ENCODE data around the gene PCAT6.

GRCh38 chr1:202837746-202838262 is 27.1 kb downstream of the PCAT6 start:
- TF ChIP-seq CTCF (IDR thresholded peaks at IDR 0.05; ENCODE audit: insufficient read depth, low read length) (no peak), GABPA (IDR thresholded peaks at IDR 0.05; ENCODE audit: low read depth) (no peak), POLR2AphosphoS5 (IDR thresholded peaks at IDR 0.05; ENCODE audit: low read depth) (no peak), REST (IDR thresholded peaks at IDR 0.05; ENCODE audit: insufficient replicate concordance, low read depth) (no peak), SPI1 (IDR thresholded peaks at IDR 0.05; ENCODE audit: borderline replicate concordance, low read depth) (no peak)

Measured in HL-60 (cell line).